HG03432 (cell line): ENCODE data around the gene IQSEC1.

Source experiments
- ATAC-seq: cut with Tn5 transposase; IDR thresholded peaks from one replicate; pipeline ENCODE4 v1.9.1; 2021; ENCODE audit warnings: mild to moderate bottlenecking, moderate library complexity; ENCODE audit not compliant: unreplicated experiment

IQSEC1 gene

DNA sequence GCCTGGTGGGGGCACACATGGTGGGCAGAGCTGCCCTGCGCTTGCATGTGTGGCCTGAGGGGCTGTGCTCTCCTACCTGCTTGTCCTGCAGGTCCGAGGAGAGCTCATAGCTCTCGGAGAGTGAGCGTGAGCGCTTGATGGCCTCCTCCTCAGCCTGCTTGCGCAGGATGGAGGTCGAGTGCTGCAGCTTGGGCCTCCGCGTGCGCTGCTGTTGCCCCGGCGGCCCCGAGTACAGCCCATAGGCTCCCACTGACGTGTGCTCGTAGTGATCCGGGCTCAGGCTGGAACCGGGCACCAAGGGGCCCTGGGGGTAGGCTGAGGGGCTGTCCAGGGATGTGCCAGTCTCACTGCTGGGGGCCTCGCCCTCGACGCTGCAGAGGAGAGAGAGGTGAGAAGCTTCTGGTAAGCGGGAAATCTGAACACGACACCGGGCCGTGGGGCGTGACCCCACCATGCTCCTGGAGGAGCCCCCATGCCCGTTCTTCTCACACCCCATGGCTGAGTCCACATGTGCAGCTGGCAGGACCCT is 131.7 kb downstream of the IQSEC1 start:
- no peak for ATAC-seq

DNA sequence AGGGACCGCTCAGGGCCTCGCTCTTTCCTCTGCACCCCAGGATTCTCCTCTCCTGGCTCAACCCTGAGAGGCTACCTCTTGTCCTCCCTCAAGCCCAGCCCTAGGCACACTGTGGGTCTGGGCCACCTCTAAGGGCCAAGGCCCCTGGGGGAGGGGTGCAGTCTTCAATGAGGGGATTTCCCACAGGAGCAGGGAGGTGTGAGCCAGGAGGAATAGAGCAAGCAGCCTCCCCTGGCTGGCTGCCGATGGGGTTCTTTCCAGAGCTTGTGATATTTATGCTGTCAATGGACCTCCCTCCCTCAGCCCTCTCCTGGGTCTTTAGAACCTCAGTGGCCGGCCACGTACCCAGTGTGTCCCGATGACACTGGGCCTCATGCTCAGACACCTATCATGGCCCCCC is 132.4 kb downstream of the IQSEC1 start:
- ATAC-seq: no peak

DNA sequence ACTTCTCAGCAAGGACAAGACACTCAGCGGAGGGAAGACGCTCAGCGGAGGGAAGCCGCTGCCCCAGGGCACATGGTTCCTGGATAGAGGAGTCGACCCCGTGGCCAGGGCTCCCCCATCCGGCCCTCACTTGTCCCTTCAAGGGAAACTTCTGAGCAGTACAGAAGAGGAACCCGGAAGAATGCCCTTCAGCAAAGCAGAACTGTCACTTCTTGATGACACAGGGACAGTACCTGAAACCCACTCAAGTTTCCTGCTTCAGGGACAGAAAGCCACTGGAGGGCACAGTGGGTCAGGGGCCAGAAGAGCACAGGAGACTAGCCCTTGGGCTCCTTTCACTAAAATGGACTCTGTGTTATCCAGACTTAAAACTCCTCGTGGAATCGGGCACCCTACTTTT is 134.1 kb downstream of the IQSEC1 start:
- no peak for ATAC-seq

DNA sequence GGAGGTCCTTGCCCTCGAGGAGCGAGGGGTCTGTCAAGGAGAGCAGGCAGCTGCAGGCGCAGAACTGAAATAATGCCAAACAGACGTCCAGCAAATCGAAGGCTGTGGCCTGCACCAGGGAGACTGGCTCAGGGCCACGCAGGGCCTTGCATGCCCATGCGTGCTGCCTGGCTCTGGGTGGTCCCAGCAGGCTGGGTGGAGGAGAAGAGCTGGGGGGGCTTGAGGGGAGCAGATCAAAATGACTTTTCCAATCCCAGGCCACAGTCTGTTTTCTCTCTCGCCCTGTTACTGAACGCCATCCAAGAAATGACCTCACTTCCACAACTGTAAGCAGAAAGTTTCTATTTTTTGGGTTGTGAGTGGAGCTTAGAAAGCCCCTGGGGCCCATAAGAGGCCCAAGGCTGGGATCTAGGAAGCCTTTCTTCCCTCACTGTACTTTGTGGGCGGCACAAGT is 134.9 kb downstream of the IQSEC1 start:
- no peak for ATAC-seq

DNA sequence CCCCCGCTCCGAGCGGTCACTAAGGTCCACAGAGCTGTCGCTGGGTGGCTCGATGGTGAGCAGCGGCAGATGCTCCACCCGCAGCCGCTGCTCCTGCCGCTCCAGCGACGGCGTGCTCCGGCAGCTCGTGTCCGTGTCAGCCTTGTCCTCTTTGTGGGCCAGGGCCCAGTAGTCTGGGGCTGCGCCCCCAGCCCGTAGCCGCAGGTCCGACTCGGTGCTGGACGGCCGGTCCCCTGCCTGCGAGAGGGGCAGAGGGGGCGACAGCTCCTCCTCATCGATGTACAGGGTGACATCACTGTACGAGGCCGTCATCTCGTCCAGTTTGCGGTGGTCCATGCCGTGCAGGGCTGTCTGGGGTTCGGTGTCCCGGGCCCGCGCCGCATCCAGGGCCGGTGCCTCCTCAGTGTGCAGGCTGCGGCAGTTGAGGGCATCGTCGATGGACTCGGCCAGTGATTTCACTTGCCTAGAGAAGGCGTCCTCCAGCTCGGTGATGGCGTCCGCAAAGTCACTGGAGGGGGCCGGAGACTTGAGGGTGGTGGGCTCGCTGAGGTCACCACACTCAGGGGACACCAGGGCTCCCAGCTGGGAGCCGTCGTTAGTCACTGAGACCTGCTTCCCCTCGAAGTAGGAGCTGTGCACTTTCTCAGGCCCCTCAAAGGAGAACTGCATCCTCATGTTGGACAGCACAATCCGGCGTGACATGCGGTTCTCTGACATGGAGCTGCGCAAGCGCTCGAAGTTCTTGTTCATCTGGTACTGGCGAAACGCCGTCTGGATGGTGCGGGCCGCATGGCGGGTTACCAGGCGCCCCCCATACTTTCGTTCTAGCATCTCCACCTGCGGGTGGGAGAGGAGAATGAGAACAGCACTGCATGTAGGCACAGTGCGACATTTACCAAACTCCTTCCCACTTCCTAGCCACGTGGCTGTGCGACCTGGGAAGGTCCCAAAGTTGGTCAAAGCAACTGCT is 137.1 kb downstream of the IQSEC1 start:
- ATAC-seq: no peak

DNA sequence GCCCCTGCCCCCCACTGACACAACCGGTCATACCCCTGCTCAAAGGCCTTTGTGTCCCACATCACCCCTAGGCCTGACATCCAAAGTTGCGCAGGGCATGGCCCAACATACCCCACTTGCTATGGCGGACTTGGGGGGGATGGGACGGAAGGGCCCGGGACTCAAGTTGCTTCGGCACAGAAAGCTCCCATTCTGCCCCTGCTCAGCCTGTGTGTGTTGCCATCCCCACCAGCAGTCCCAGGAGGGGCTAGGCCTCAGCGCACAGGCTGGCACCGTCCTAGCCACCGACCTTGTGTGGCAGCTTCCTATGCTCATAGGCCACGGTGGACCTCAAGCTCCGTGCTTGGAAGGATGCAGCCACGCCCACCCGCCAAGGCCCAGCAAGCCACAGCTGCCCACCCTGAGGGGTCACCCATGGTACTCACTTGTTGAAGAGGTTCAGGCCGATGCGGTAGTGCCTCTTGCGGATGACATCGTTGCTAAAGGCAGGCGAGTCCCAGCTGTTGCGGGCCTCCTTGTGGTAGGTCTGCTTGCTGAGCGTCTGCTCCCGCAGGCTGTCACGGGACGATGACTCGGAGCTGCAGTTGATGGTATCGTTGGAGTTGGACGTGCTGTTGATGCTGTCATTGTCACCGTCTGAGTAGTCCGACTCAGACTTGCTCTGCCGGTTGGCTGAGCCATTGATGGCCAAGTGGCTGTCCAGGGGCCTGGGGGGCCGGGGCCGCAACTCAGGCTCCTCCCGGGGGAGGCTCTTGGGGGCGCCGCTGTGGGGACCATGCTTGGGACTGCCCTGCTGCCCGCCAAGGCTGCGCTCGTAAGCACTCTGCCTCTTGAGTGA is 138.0 kb downstream of the IQSEC1 start:
- ATAC-seq: no peak

DNA sequence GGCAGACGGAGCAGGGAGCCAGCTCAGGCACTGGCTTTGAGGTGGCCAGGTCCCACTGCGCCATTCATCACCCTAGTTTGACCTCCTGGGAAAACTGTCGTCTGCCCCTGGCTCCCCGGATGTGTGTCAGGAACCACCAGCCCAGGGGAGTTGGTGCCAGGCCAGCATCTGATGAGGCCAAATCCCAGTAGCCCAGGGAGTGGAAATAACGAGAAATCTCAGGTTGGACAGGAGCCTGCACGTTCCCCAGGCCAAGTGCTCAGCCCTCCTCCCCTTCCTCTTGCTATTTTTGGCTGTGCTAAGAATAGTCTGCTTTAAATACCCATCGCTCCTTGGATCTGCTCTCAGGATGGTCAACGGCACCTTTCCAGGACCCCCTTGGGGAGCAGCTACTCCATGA is 138.8 kb downstream of the IQSEC1 start:
- no peak for ATAC-seq

DNA sequence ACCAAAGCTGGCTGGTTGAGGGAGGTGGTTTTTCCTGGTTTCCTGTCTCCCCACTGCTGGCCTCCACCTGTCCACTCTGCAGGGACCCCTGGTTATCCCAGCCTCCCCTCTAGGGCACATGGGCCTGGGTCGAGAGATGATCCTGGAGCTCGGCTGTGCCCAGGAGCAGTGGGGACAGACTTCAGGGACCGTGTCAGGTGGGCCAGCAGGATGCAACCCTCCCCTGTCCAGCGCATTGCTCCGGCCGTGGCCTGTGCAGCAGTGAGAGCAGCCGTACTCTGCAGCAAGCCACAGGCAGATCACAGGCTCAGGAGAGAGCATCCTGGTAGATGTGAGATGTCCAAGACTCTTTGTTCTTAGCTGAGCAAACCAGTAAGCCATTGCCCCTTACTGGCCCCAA is 139.3 kb downstream of the IQSEC1 start:
- no peak for ATAC-seq

DNA sequence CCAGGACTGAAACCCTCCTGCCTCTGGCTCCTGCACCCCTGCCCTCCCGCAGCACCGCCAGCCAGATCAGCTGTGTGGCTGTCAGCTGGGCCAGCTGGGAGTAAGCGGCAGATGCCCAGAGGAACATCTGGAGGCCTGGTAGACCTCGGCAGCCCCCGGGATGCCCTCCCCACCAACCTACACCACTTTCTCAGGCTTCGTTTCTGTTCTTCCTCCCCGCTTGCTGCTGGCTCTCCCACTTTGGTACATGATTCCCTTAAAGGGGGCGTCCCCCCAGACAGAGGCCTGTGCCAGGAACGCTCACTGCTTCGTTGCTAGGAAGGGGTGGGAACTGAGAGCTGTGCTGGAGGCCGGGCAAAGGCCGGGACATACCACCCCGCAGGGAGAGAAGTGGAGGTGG is 140.5 kb downstream of the IQSEC1 start:
- no peak for ATAC-seq

DNA sequence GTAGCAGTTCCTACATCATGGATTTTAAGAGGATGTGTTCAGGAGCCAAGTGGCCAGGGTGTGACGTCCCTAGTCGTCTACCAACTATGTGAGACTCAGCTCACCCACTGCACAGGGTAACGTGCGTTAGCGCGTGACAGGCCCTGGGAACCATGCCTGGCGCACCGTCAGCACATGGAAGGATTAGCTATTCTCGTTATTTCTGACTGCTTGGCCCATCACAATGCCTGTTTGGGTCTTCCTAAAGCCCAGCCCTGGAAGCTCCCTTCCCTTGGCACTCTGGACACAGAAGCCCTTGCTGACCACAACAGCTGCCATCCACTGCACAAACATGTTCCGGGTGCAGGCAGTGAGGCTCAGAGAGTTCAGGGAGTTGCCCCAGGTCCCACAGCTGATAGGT is 140.9 kb downstream of the IQSEC1 start:
- no peak for ATAC-seq

DNA sequence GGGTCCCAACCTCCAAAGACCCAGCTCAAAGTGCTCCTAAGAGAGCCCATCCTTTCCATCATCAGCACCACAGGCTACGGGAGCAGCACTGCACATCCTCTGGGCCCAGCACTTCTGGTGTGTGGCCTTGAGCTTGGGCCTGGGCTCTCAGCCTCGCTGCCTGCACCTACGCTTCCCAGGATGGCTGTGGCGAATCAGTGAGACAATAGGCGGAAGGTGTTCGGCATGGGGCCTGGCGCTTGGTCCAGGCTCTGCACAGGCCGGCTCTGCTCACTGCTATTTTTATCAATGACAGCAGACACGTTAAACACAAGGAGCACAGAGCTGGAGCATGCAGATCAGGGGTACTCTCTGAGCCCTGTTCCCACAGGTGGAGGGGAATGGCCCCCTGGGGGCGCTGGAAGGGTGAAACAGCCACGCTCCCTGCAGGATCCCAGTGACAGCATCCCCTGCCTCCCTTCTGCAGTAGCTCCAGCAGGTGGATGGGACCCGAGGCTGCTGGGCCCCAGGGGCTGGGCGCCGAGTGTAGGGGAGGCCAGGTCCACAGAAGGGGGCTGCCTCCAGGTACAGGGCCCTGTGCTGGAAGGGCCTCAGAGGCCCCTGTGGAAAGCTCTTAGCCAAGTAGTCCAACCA is 141.8 kb downstream of the IQSEC1 start:
- ATAC-seq: no peak

DNA sequence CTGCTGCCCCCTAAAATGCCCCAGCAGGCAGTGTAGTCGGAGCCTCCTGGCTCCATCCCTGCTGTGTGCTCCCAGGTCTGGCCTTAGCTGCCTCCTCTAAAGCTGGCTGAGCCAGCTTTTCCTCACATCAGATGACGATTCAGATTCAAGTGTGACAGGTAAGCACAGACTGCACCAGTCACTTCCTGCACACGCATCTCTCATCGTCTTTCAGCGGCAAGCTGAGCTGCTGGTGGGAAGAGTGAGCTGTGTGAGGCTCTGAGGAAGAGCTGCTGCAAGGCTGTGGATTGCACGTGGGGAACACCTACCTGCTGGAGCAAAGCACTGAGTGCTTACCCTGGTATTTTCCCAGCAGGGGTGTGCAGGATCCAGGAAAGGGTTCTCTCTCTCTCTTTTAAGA is 143.4 kb downstream of the IQSEC1 start:
- ATAC-seq: no peak

DNA sequence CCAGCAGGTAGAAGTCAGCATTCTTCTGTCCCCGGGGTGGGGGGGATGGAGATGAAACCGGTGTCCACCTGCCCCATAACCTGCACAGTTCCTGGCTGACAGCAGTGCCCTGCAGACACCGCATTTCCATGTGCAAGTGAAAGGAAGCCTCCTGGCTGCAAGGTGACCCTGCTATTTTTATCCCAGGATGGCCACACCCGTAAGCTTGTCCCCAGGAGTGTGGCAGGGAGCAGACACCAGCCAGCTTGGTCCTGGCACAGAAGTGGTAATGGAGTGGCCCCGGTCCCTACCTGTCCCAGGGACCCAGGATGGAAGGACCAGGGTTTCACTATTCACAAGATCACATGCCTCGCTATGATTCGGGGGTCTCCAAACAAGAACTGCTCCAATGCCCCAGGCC is 146.6 kb downstream of the IQSEC1 start:
- no peak for ATAC-seq

DNA sequence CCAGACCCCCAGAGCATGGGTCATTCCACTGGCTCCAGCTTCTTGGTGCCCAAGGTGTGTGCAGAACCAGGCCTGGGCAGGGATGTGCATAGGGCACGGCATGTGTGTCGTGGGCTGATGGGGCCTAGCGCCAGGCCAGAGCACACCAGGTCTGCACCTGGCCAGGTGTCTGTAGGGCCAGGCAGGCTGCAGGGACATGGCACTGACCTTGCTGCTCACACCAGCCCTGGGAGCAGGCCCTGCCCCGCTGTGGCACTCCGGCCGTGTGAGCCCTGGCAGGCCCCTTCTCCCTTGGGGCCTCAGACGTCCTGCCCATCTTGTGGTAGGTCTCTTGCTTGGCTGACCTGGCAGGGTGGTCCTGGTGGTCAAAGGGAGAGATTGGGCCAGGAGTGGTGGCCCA is 147.6 kb downstream of the IQSEC1 start:
- ATAC-seq: no peak

DNA sequence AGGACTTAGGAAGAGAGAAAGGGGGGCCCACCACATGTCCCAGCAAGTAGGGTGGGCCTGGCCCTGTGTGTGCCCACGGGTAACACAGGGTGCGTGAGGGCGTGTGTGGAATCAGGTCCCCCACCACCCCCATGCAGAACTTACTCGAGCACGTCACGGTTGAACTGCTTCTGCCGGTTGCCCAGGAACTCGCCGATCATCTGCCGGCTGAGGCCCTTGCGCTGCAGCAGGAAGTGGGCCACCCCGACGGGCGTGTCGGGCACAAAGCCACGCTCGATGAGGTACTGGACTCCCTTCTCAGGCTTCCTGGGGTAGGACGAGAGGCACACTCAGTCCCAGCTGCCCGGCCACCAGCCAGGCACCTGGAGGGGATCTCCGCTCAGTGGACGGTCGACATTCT is 148.8 kb downstream of the IQSEC1 start:
- no peak for ATAC-seq

DNA sequence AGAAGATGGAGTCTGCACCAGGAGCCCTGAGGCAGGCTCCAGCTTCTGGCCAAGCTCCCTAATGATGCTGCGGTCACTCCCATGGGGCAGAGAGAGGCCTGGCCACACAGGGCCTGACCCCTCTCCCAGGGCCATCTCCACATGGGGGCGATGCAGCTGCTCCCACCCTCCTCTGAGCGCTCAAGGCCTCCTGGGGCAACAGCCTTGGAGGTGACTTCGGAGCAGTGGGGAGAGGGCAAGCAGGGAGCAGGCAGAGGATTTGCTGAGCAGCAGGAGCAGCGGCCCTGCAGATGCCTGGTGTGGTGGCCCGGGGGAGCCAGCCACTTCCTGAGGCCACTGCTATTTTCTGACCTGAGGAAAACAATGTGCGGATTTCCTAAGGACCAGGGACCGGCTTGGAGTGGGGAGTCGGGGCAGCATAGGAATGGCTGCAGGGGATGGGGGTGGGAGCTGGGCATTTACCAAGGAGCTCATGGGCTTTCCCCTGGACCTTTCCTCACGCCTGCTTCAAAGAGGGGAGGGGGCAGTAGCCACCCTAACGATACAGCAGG is 150.3 kb downstream of the IQSEC1 start:
- ATAC-seq: no peak

DNA sequence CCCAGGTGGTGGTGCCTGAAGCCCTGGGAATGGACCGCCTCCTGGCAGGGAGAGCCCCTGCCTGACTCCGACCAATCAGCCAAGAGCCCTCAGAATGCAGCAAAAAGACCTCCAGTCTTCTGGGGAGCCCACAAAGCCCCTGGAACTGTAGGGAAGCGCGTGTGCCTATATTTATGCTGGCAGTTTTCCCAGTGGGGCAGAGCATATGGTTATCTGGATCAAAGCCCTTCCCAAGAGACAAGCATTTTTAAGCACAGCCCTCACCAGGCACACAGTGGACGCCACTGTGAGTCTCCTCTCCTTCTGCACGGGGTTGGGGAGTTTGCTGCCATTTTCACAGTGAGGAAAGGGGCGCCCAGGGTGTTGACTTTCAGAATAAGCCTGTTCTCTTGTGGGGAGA is 150.9 kb downstream of the IQSEC1 start:
- ATAC-seq: no peak

DNA sequence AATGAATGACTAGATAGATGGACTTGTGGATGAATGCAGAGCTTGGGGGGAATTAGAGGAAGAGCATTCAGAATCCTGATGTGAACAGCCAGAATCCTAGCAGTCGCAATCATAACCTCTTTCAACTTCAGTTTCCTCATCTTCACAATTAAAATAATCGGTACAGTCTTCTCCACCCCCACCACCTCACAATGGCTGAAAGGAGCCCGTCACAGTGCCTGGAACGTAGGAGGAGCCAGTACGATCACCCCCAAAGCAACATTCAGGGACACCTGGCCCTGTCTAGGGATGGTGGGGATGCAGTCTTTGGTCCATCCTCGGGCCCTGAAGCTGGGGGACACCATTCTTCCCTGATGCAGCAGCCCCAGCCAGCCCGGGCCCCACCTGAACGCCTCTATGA is 151.5 kb downstream of the IQSEC1 start:
- ATAC-seq: no peak

DNA sequence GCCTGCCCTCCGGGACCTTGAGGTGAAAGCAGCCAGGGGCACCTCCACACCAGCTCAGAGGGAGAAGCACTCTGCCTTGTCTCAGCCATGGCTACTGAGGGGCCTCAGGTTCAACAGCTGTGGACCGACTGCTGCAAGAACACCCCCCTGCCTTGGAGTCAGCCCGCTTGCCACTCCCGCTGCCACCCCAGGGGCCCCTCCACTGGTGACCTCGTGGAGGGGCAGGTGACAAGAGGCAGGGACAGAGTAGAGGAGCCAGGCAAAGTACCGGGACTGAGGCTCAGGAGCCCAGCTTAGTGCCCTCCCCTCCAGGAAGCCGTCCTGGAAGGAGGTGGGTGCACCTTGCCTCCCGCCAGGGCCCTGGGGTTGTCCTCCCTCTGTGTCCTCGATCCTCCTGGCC is 152.3 kb downstream of the IQSEC1 start:
- ATAC-seq: no peak

DNA sequence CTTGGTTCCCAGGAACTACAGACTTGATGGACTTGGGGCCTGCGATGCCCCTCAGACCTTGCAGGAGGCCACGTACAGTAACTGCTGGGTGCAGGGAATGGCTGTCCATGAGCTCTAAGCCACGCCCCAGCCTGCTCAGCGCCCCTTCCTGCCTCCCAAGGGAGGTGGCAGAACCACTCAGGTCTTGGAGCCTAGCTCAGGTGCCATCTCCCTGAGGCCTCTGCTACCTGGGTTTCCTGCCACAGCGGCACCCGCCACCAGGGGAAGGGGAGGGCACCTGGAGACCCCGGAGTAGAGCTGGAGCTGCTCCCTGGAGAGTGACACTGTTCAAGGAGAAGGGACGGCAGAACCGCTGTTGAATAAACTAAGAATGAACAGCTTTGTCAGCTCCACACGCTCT is 154.0 kb downstream of the IQSEC1 start:
- ATAC-seq: no peak

DNA sequence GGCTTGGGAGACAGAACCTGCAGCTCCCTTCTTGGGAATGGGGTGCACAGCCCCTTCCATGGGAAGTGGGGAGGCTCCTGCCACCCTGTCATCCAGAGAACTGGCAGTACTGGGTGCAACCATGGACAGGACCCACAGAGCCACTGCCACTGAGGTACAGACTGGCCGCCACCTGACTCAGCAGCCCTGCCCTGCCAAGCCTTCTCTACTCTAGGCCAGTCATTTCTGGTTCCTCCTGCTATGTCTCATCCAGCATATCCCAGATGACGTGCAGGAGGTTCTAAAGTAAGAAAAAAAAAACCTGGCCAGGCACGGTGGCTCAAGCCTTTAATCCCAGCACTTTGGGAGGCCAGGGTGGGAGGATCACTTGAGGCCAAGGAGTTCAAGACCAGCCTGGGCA is 155.0 kb downstream of the IQSEC1 start:
- ATAC-seq: no peak
